Upper lobe of left lung (tissue), 4 donors: ENCODE measurements around the gene FGF9.

Source experiments
- POLR2AphosphoS5 ChIP-seq, 2 donors: sonication (generic); formaldehyde crosslinking; IDR thresholded peaks; one replicate each; pipeline ENCODE4 v1.5.1; 2017; ENCODE audit warnings: antibody characterized with exemption in 2 of 2
- TF ChIP-seq, protein P1 (sequence below), 6 experiments: fragments of 450-650 bp in 4 of 6; fragments of 200-600 bp in 2 of 6; sonication (generic) in 2 of 6; IDR thresholded peaks; one replicate each; pipeline ENCODE4 v1.5.1; 2016 to 2019; ENCODE audit warnings: antibody characterized with exemption in 6 of 6

DNA sequence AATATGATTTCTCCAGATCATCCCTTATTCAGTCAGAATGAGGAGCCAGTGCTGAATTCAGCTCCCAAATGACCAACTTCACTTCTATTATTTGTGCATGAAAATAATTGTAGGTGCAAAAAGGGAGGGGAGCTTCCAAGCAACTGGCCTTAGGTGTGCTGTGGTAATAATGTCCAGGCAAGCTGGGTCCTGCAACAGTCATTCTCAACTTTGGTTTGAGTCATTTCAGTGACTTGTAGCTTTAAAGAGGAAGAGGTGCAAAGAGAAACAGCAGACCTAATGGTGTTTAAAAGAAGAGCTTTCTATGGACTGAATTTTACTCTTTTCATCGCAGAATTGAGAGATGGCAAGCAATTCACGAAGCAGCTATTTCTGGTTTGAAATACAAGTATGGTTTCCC, 29.2 kb upstream of the FGF9 start:
- TF ChIP-seq, protein P1, sequence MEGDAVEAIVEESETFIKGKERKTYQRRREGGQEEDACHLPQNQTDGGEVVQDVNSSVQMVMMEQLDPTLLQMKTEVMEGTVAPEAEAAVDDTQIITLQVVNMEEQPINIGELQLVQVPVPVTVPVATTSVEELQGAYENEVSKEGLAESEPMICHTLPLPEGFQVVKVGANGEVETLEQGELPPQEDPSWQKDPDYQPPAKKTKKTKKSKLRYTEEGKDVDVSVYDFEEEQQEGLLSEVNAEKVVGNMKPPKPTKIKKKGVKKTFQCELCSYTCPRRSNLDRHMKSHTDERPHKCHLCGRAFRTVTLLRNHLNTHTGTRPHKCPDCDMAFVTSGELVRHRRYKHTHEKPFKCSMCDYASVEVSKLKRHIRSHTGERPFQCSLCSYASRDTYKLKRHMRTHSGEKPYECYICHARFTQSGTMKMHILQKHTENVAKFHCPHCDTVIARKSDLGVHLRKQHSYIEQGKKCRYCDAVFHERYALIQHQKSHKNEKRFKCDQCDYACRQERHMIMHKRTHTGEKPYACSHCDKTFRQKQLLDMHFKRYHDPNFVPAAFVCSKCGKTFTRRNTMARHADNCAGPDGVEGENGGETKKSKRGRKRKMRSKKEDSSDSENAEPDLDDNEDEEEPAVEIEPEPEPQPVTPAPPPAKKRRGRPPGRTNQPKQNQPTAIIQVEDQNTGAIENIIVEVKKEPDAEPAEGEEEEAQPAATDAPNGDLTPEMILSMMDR (IDR thresholded peaks at IDR 0.05), result no peak
- no peak for TF ChIP-seq POLR2AphosphoS5 (IDR thresholded peaks at IDR 0.05)
